H9 (cell line): ENCODE measurements around the gene RPL38. TPM values are rescaled to one million over a fixed set of nuclear protein-coding genes. Genes with fewer than 3 reads are reported as not detected.

Source experiments
- DNase-seq: peaks from one replicate; pipeline ENCODE4 v3.0.0-alpha.2; 2017
- H2AFZ ChIP-seq: one replicate; pipeline ENCODE4 v1.6.1; 2013; ENCODE audit warnings: mild to moderate bottlenecking, low read length, control low read depth, moderate library complexity
- H2AK5ac ChIP-seq: 2 replicates; pipeline ENCODE4 v1.6.1; 2013; ENCODE audit warnings: low read length, control low read depth, mixed read lengths; ENCODE audit not compliant: insufficient read length
- H2BK120ac ChIP-seq: one replicate; pipeline ENCODE4 v1.6.1; 2013; ENCODE audit warnings: low read depth, mild to moderate bottlenecking, low read length, control low read depth, inconsistent platforms; ENCODE audit not compliant: poor library complexity, severe bottlenecking
- H2BK12ac ChIP-seq: 2 replicates; pipeline ENCODE4 v1.6.1; 2013; ENCODE audit warnings: low read length, control low read depth, mixed read lengths, low read depth; ENCODE audit not compliant: insufficient read length
- H2BK15ac ChIP-seq: 2 replicates; pipeline ENCODE4 v1.6.1; 2013; ENCODE audit warnings: low read depth, low read length, control low read depth
- H2BK20ac ChIP-seq: one replicate; pipeline ENCODE4 v1.6.1; 2013; ENCODE audit warnings: low read depth, mild to moderate bottlenecking, low read length, control low read depth, inconsistent platforms; ENCODE audit not compliant: poor library complexity, severe bottlenecking
- H2BK5ac ChIP-seq: 2 replicates; pipeline ENCODE4 v1.6.1; 2013; ENCODE audit warnings: low read length, control low read depth, mixed read lengths; ENCODE audit not compliant: insufficient read length
- H3K14ac ChIP-seq: 2 replicates; pipeline ENCODE4 v1.6.1; 2013; ENCODE audit warnings: low read length, control low read depth; ENCODE audit not compliant: insufficient read depth
- H3K18ac ChIP-seq: 2 replicates; pipeline ENCODE4 v1.6.1; 2013; ENCODE audit warnings: low read depth, mild to moderate bottlenecking, mixed read lengths, low read length, control low read depth; ENCODE audit not compliant: insufficient read length
- H3K23ac ChIP-seq: 2 replicates; pipeline ENCODE4 v1.6.1; 2013; ENCODE audit warnings: low read length, control low read depth, mixed read lengths, low read depth; ENCODE audit not compliant: insufficient read length
- H3K23me2 ChIP-seq: 2 replicates; pipeline ENCODE4 v1.6.1; 2013; ENCODE audit warnings: low read depth, mild to moderate bottlenecking, mixed read lengths, low read length, control low read depth; ENCODE audit not compliant: insufficient read length, poor library complexity, severe bottlenecking
- H3K27ac ChIP-seq: 2 replicates; pipeline ENCODE4 v1.5.1; 2013; ENCODE audit warnings: low read length, control low read depth, mixed read lengths, low read depth; ENCODE audit not compliant: insufficient read length
- H3K27me3 ChIP-seq: 2 replicates; pipeline ENCODE4 v1.6.1; 2013; ENCODE audit warnings: low read length, control low read depth, inconsistent platforms; ENCODE audit not compliant: insufficient read depth
- H3K4ac ChIP-seq: 2 replicates; pipeline ENCODE4 v1.6.1; 2013; ENCODE audit warnings: low read depth, mild to moderate bottlenecking, control low read depth, inconsistent platforms, low read length, moderate library complexity
- H3K4me1 ChIP-seq: 2 replicates; pipeline ENCODE4 v1.6.1; 2013; ENCODE audit warnings: low read length, control low read depth, inconsistent platforms; ENCODE audit not compliant: insufficient read depth
- H3K4me2 ChIP-seq: 2 replicates; pipeline ENCODE4 v1.6.1; 2013; ENCODE audit warnings: low read length, control low read depth, mixed read lengths; ENCODE audit not compliant: insufficient read length, insufficient read depth
- H3K56ac ChIP-seq: 2 replicates; pipeline ENCODE4 v1.6.1; 2013; ENCODE audit warnings: low read depth, mild to moderate bottlenecking, mixed read lengths, low read length, control low read depth; ENCODE audit not compliant: insufficient read length
- H3K79me1 ChIP-seq: 2 replicates; pipeline ENCODE4 v1.6.1; 2013; ENCODE audit warnings: low read depth, mild to moderate bottlenecking, moderate library complexity, low read length, control low read depth, inconsistent platforms; ENCODE audit not compliant: insufficient read depth, poor library complexity, severe bottlenecking
- H3K79me2 ChIP-seq: 2 replicates; pipeline ENCODE4 v1.6.1; 2013; ENCODE audit warnings: low read length, control low read depth, inconsistent platforms; ENCODE audit not compliant: insufficient read depth
- H3K9ac ChIP-seq: 2 replicates; pipeline ENCODE4 v1.6.1; 2013; ENCODE audit warnings: low read length, control low read depth, mixed read lengths; ENCODE audit not compliant: insufficient read length; ENCODE audit errors: extremely low read depth
- H3K9me3 ChIP-seq: one replicate; pipeline ENCODE4 v1.6.1; 2013; ENCODE audit warnings: low read depth, low read length, inconsistent platforms; ENCODE audit not compliant: control insufficient read depth
- H3T11ph ChIP-seq: one replicate; pipeline ENCODE4 v1.6.1; 2013; ENCODE audit warnings: mild to moderate bottlenecking, low read length, control low read depth, inconsistent platforms
- H4K20me1 ChIP-seq: one replicate; pipeline ENCODE4 v1.6.1; 2013; ENCODE audit not compliant: control insufficient read depth, insufficient read length, insufficient read depth
- H4K5ac ChIP-seq: 2 replicates; pipeline ENCODE4 v1.6.1; 2013; ENCODE audit warnings: low read depth, mild to moderate bottlenecking, mixed read lengths, low read length, control low read depth; ENCODE audit not compliant: insufficient read length
- H4K8ac ChIP-seq: replicated peaks from 2 replicates; pipeline ENCODE4 v1.6.1; 2013; ENCODE audit warnings: low read length, control low read depth, mixed read lengths, low read depth; ENCODE audit not compliant: insufficient read length
- H4K91ac ChIP-seq: 2 replicates; pipeline ENCODE4 v1.6.1; 2013; ENCODE audit warnings: low read depth, mild to moderate bottlenecking, moderate library complexity, mixed read lengths, low read length, control low read depth; ENCODE audit not compliant: insufficient read length
- H3K27ac Mint-ChIP-seq, 3 experiments: 2 replicates in 2 of 3; 3 replicates in 1 of 3; pipeline ENCODE4 v1.8.0; 2020 to 2021; ENCODE audit warnings: mixed read lengths in 3 of 3, mild to moderate bottlenecking in 1 of 3, moderate library complexity in 1 of 3
- H3K27me3 Mint-ChIP-seq: 2 replicates; pipeline ENCODE4 v1.8.0; 2021; ENCODE audit warnings: low read depth, mild to moderate bottlenecking, moderate library complexity, mixed read lengths
- H3K36me3 Mint-ChIP-seq, 3 experiments: 2 replicates in 2 of 3; 3 replicates in 1 of 3; pipeline ENCODE4 v1.8.0; 2020 to 2021; ENCODE audit warnings: low read depth in 3 of 3, mixed read lengths in 3 of 3; ENCODE audit not compliant: insufficient read depth in 1 of 3
- H3K4me1 Mint-ChIP-seq, 2 experiments: 2 replicates each; pipeline ENCODE4 v1.8.0; 2020; ENCODE audit warnings: mixed read lengths in 2 of 2
- H3K4me3 Mint-ChIP-seq, 2 experiments: 2 replicates in 1 of 2; 3 replicates in 1 of 2; pipeline ENCODE4 v1.8.0; 2020 to 2021; ENCODE audit warnings: mild to moderate bottlenecking in 2 of 2, mixed read lengths in 2 of 2, moderate library complexity in 1 of 2
- H3K9me3 Mint-ChIP-seq, 2 experiments: 2 replicates in 1 of 2; 3 replicates in 1 of 2; pipeline ENCODE4 v1.8.0; 2020; ENCODE audit warnings: mild to moderate bottlenecking in 2 of 2, mixed read lengths in 2 of 2, moderate library complexity in 1 of 2
- CTCF ChIP-seq: fragments of 200-600 bp; sonication (generic); conservative IDR thresholded peaks from 3 replicates; pipeline ENCODE4 v1.8.0; 2021; ENCODE audit warnings: antibody characterized with exemption, mild to moderate bottlenecking
- WGBS: extraction: QIAGEN DNeasy Blood & Tissue Kit; methylation state at CpG from one replicate; pipeline ENCODE4 v1.1.7; 2013; ENCODE audit warnings: missing lambda C conversion rate, low lambda C conversion rate, mixed read lengths; ENCODE audit not compliant: insufficient read length; ENCODE audit errors: extremely low coverage; 5-methylcytosine and 5-hydroxymethylcytosine counted together
- total RNA-seq: library from RNA; stranded (reverse); gene quantifications from 2 replicates; pipeline ENCODE4 v1.2.1, GENCODE V29; 2021

Gene RPL38
- total RNA-seq, 1 experiment from 2014 or later: 1,358 TPM

- no peak overlapping the region for H3K9ac ChIP-seq
- Mint-ChIP-seq H3K36me3 (peaks cover 4 to 21% (median 18%) of the 10 kb centered on the region in 3 experiments), H3K27me3 (peaks cover 56% of the 10 kb centered on the region), H3K27ac (no peak overlapping the region; a peak in 1 of 7 replicates), H3K9me3 (no peaks in the 10 kb centered on the region), H3K4me1 (peaks cover 42 to 56% of the 10 kb centered on the region in 2 experiments), H3K4me3 (peak overlapping the region; percentile 64 to 83)
- H3K9me3 ChIP-seq: no peaks in the 10 kb centered on the region
- H2BK12ac ChIP-seq: no peak overlapping the region
- no peak overlapping the region for H3K4ac ChIP-seq
- no peak overlapping the region for H2BK15ac ChIP-seq
- no peak overlapping the region for H4K91ac ChIP-seq
- peak overlapping the region; percentile 88 for H3K4me2 ChIP-seq
- H2BK120ac ChIP-seq: no peak overlapping the region
- no peak overlapping the region for H3K56ac ChIP-seq
- H3K23ac ChIP-seq: no peak overlapping the region
- peaks cover 3% of the 10 kb centered on the region; the same call in 1 of the 2 replicates for H3K27me3 ChIP-seq
- no peaks in the 10 kb centered on the region for H3K79me1 ChIP-seq
- TF ChIP-seq CTCF: no peak
- H4K8ac ChIP-seq: no peak overlapping the region
- peaks cover 8% of the 10 kb centered on the region; the same call in 1 of the 2 replicates for H3K4me1 ChIP-seq
- no peak overlapping the region for H2BK20ac ChIP-seq
- no peak overlapping the region for H2AFZ ChIP-seq
- no peak overlapping the region for H3K27ac ChIP-seq
- no peak overlapping the region for H3K18ac ChIP-seq
- H3K23me2 ChIP-seq: peaks cover 19% of the 10 kb centered on the region
- H4K5ac ChIP-seq: no peak overlapping the region
- H4K20me1 ChIP-seq: no peaks in the 10 kb centered on the region
- H3T11ph ChIP-seq: no peak overlapping the region
- no peak overlapping the region for H3K14ac ChIP-seq
- no CpG with 5 or more reads among the region's 33 CpGs for WGBS
- no peak for DNase-seq
- no peak overlapping the region for H2BK5ac ChIP-seq
- H3K79me2 ChIP-seq: no peaks in the 10 kb centered on the region
- H2AK5ac ChIP-seq: no peak overlapping the region
These were observed 10.4 kb downstream of the RPL38 start for GRCh38 chr17:74213861-74214391.
